ENCODE results near the gene MGAM2. TPM values are rescaled to one million over a fixed set of nuclear protein-coding genes. Genes with fewer than 3 reads are reported as not detected.

Gene MGAM2
- polyA plus RNA-seq, 1 experiment: not detected

GRCh38 chr7:142188846-142189245, 77.3 kb downstream of the MGAM2 start:
- Histone ChIP-seq H3K4me3 (ENCODE audit: low read depth, low read length) (no peak overlapping the region), H3K9me3 (ENCODE audit: control insufficient read depth, insufficient read depth, low read length) (peaks cover 6% of the 10 kb centered on the region), H3K27me3 (ENCODE audit: control insufficient read depth, insufficient read depth, low read length) (no peaks in the 10 kb centered on the region), H3K27ac (ENCODE audit: low read depth, low read length) (no peak overlapping the region)
- ChIA-PET CTCF (no interaction called here), POLR2A (no interaction called here)
- no peak for DNase-seq (ENCODE audit: low read depth, low spot score)
- no peak for TF ChIP-seq CTCF (IDR thresholded peaks at IDR 0.05; ENCODE audit: low read depth, low read length)

- Histone ChIP-seq H3K27me3 (ENCODE audit: control insufficient read depth, insufficient read depth, low read length) (no peaks in the 10 kb centered on the region), H3K9me3 (ENCODE audit: control insufficient read depth, insufficient read depth, low read length) (peaks cover 10% of the 10 kb centered on the region), H3K27ac (ENCODE audit: low read depth, low read length) (no peak overlapping the region), H3K4me3 (ENCODE audit: low read depth, low read length) (no peak overlapping the region)
- ChIA-PET POLR2A (no interaction called here), CTCF (no interaction called here)
- no peak for DNase-seq (ENCODE audit: low read depth, low spot score)
- TF ChIP-seq CTCF (IDR thresholded peaks at IDR 0.05; ENCODE audit: low read depth, low read length): no peak
Observed at GRCh38 chr7:142194201-142194600, 82.7 kb downstream of the MGAM2 start.

- Histone ChIP-seq H3K27ac (ENCODE audit: low read depth, low read length) (no peak overlapping the region), H3K27me3 (ENCODE audit: control insufficient read depth, insufficient read depth, low read length) (no peaks in the 10 kb centered on the region), H3K4me3 (ENCODE audit: low read depth, low read length) (no peak overlapping the region), H3K9me3 (ENCODE audit: control insufficient read depth, insufficient read depth, low read length) (peaks cover 7% of the 10 kb centered on the region; the same call in 1 of the 2 replicates)
- ChIA-PET CTCF (no interaction called here), POLR2A (no interaction called here)
- no peak for DNase-seq (ENCODE audit: low read depth, low spot score)
- no peak for TF ChIP-seq CTCF (IDR thresholded peaks at IDR 0.05; ENCODE audit: low read depth, low read length)
Observed at GRCh38 chr7:142196066-142196840, 84.7 kb downstream of the MGAM2 start.

GRCh38 chr7:142200206-142200605, 88.7 kb downstream of the MGAM2 start:
- TF ChIP-seq CTCF (IDR thresholded peaks at IDR 0.05; ENCODE audit: low read depth, low read length): no peak
- POLR2A ChIA-PET: no interaction called here
- CTCF ChIA-PET: no interaction called here
- H3K27me3 ChIP-seq (ENCODE audit: control insufficient read depth, insufficient read depth, low read length): no peaks in the 10 kb centered on the region
- no peak for DNase-seq (ENCODE audit: low read depth, low spot score)
- H3K27ac ChIP-seq (ENCODE audit: low read depth, low read length): no peak overlapping the region
- peaks cover 7% of the 10 kb centered on the region; the same call in 1 of the 2 replicates for H3K9me3 ChIP-seq (ENCODE audit: control insufficient read depth, insufficient read depth, low read length)
- no peak overlapping the region for H3K4me3 ChIP-seq (ENCODE audit: low read depth, low read length)

- Histone ChIP-seq H3K4me3 (ENCODE audit: low read depth, low read length) (no peak overlapping the region), H3K27me3 (ENCODE audit: control insufficient read depth, insufficient read depth, low read length) (no peaks in the 10 kb centered on the region), H3K27ac (ENCODE audit: low read depth, low read length) (no peak overlapping the region), H3K9me3 (ENCODE audit: control insufficient read depth, insufficient read depth, low read length) (peaks cover 19% of the 10 kb centered on the region)
- CTCF ChIA-PET: no interaction called here
- POLR2A ChIA-PET: no interaction called here
- TF ChIP-seq CTCF (IDR thresholded peaks at IDR 0.05; ENCODE audit: low read depth, low read length): no peak
- DNase-seq (ENCODE audit: low read depth, low spot score): no peak
Observed at GRCh38 chr7:142228537-142229104, 117.1 kb downstream of the MGAM2 start.
